ENCODE measurements around the gene GALNT2.

The GALNT2 gene

DNA sequence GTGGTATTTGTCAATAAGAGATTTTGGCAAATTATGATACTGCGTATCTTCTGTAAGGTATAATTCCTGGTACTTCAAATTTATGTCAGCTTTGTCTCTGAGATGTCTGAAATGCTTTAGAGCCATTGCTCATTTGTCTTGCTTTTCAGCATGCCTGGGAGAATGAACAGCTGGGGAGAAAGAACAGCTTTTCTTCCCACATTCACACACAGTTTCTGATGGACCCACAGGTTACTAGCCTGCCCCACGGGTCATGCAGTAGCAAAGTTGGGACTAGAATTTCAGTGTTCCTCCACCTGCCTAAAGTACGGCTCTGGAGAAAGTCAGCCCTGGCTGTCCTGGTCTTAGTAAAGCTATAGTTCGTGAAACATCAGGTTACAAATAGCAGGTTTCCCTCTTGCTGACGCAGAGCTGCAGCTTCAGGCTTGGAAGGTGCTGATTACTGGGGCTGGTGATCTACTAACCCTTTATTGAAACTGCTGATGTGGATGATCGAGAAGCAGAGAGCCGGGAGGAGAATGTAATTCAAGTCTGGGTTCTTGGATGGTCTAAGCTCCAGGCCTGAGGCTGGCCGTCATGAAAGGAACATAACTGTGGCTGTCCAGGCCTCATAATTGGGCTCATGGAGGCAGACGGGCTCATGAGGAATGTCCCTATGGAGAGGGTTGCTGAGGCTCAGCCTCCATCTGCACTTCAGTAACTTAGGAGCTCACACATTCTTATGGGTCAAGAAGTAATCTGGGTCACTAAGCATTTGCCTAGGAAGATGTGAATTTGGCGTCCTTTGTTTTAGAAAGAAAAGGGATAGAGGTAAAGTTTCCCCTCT lies 12.4 kb downstream of the GALNT2 start:
- H2AK5ac ChIP-seq (ENCODE audit: low read length), result no peak overlapping the region
- H3K9ac ChIP-seq (ENCODE audit: low read length), result no peak overlapping the region
- no CpG with 5 or more reads among the region's 10 CpGs for WGBS (ENCODE audit: extremely low coverage, insufficient coverage, insufficient read length)
- no peak overlapping the region for H3K23ac ChIP-seq (ENCODE audit: low read length)
- H3K79me2 ChIP-seq (ENCODE audit: control insufficient read depth, insufficient read depth, low read length, poor library complexity), result peaks cover 4% of the 10 kb centered on the region
- H2BK120ac ChIP-seq (ENCODE audit: insufficient read depth, low read length, poor library complexity), result no peak overlapping the region
- H3K79me1 ChIP-seq (ENCODE audit: low read length), result peaks cover 10% of the 10 kb centered on the region
- peaks cover 19 to 27% of the 10 kb centered on the region in 2 experiments for H3K4me1 ChIP-seq (ENCODE audit: control insufficient read depth in 1 of 2, insufficient read depth in 2 of 2, low read length in 2 of 2)
- no peak overlapping the region for H2BK12ac ChIP-seq (ENCODE audit: low read length)
- no peak overlapping the region for H3K4me2 ChIP-seq (ENCODE audit: low read length)
- H3K18ac ChIP-seq (ENCODE audit: low read length), result no peak overlapping the region
- no peak overlapping the region for H4K12ac ChIP-seq (ENCODE audit: low read depth, low read length)
- peaks cover 4 to 14% of the 10 kb centered on the region in 2 experiments for H3K36me3 ChIP-seq (ENCODE audit: control insufficient read depth in 1 of 2, insufficient read depth in 2 of 2, low read length in 2 of 2)
- H4K91ac ChIP-seq (ENCODE audit: low read depth, low read length), result no peak overlapping the region
- peak in 1 of 2 donors; percentile 28 for DNase-seq
- H3K4ac ChIP-seq (ENCODE audit: low read depth, low read length), result no peak overlapping the region
- peaks cover 5% of the 10 kb centered on the region for H3K9me3 ChIP-seq (ENCODE audit: insufficient read depth, low read depth, low read length)
- H4K8ac ChIP-seq (ENCODE audit: low read depth, low read length), result no peak overlapping the region
- H3K14ac ChIP-seq (ENCODE audit: low read length), result no peak overlapping the region
- no peak overlapping the region for H2AFZ ChIP-seq (ENCODE audit: insufficient read depth, low read length, poor library complexity)
- no peak overlapping the region for H2BK5ac ChIP-seq (ENCODE audit: low read depth, low read length, poor library complexity)
- peak overlapping the region; percentile 15 for H3K27ac ChIP-seq (ENCODE audit: low read depth, low read length)
- no peaks in the 10 kb centered on the region for H3K27me3 ChIP-seq (ENCODE audit: insufficient read depth, low read length)
- no peak overlapping the region for H3K4me3 ChIP-seq (ENCODE audit: low read depth, low read length)

DNA sequence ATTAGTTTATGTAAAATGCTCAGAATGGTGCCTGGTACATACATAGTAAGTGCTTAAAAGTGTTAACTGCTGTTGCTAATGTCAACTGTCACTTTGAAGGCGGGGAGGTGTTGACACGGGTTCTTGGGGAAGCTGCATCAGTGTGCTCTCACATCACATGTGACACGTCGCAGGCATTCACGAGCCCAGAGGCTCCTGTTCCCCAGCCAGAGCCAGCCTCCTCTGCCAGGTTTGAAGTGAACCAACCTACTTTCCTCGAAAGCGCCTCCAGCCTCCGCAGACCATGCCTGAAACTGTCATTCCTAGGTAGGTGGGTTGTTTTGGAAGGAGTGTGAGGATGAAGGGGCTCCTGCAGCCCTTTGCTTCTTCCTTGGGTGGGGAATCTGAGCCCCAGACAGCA lies 13.8 kb downstream of the GALNT2 start:
- no peak overlapping the region for H4K12ac ChIP-seq (ENCODE audit: low read depth, low read length)
- H2AK5ac ChIP-seq (ENCODE audit: low read length), result no peak overlapping the region
- H3K18ac ChIP-seq (ENCODE audit: low read length), result peak overlapping the region; percentile 14
- no peak overlapping the region for H3K4me2 ChIP-seq (ENCODE audit: low read length)
- no peak for DNase-seq
- no peak overlapping the region for H4K8ac ChIP-seq (ENCODE audit: low read depth, low read length)
- no peak overlapping the region for H3K23ac ChIP-seq (ENCODE audit: low read length)
- peaks cover 29 to 41% of the 10 kb centered on the region in 2 experiments for H3K4me1 ChIP-seq (ENCODE audit: control insufficient read depth in 1 of 2, insufficient read depth in 2 of 2, low read length in 2 of 2)
- no peak overlapping the region for H3K14ac ChIP-seq (ENCODE audit: low read length)
- no peak overlapping the region for H3K9ac ChIP-seq (ENCODE audit: low read length)
- H3K79me2 ChIP-seq (ENCODE audit: control insufficient read depth, insufficient read depth, low read length, poor library complexity), result peaks cover 5% of the 10 kb centered on the region
- peak overlapping the region; percentile 18 for H3K4ac ChIP-seq (ENCODE audit: low read depth, low read length)
- H3K4me3 ChIP-seq (ENCODE audit: low read depth, low read length), result no peak overlapping the region
- H3K27me3 ChIP-seq (ENCODE audit: insufficient read depth, low read length), result no peaks in the 10 kb centered on the region
- H3K9me3 ChIP-seq (ENCODE audit: insufficient read depth, low read depth, low read length), result peaks cover 5% of the 10 kb centered on the region
- H2AFZ ChIP-seq (ENCODE audit: insufficient read depth, low read length, poor library complexity), result no peak overlapping the region
- H4K91ac ChIP-seq (ENCODE audit: low read depth, low read length), result no peak overlapping the region
- no CpG with 5 or more reads among the region's 8 CpGs for WGBS (ENCODE audit: extremely low coverage, insufficient coverage, insufficient read length)
- no peak overlapping the region for H2BK12ac ChIP-seq (ENCODE audit: low read length)
- H3K79me1 ChIP-seq (ENCODE audit: low read length), result peaks cover 18% of the 10 kb centered on the region
- peaks cover 4 to 14% of the 10 kb centered on the region in 2 experiments for H3K36me3 ChIP-seq (ENCODE audit: control insufficient read depth in 1 of 2, insufficient read depth in 2 of 2, low read length in 2 of 2)
- H2BK5ac ChIP-seq (ENCODE audit: low read depth, low read length, poor library complexity), result no peak overlapping the region
- H2BK120ac ChIP-seq (ENCODE audit: insufficient read depth, low read length, poor library complexity), result no peak overlapping the region
- no peak overlapping the region for H3K27ac ChIP-seq (ENCODE audit: low read depth, low read length)

DNA sequence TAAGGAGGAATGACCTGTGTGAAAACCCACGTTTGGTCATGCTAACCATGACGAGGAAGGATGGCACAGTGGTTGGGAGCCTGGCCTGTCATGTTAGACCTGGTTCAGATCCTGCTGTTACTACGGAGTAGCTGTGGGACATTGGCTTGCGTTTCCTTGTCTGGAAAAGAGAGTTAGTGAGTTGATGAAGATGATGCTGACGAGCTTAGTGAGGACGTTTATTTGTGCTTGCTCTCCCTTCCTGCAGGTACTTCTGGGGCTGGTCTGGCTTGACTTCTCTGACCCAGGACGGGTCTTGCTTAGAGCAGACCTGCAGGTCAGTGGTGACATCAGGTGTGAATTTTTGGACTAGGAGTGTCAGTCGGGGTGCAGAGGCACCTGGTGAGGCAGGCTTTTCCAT lies 14.7 kb downstream of the GALNT2 start:
- H3K9me3 ChIP-seq (ENCODE audit: insufficient read depth, low read depth, low read length), result peaks cover 5% of the 10 kb centered on the region
- H3K4me2 ChIP-seq (ENCODE audit: low read length), result no peak overlapping the region
- H3K36me3 ChIP-seq (ENCODE audit: control insufficient read depth in 1 of 2, insufficient read depth in 2 of 2, low read length in 2 of 2), result peaks cover 4 to 10% of the 10 kb centered on the region in 2 experiments
- no peak for DNase-seq
- no peak overlapping the region for H3K14ac ChIP-seq (ENCODE audit: low read length)
- no peak overlapping the region for H2AFZ ChIP-seq (ENCODE audit: insufficient read depth, low read length, poor library complexity)
- no peak overlapping the region for H3K27ac ChIP-seq (ENCODE audit: low read depth, low read length)
- H3K9ac ChIP-seq (ENCODE audit: low read length), result no peak overlapping the region
- no peaks in the 10 kb centered on the region for H3K27me3 ChIP-seq (ENCODE audit: insufficient read depth, low read length)
- no peak overlapping the region for H3K23ac ChIP-seq (ENCODE audit: low read length)
- no peak overlapping the region for H2AK5ac ChIP-seq (ENCODE audit: low read length)
- H4K8ac ChIP-seq (ENCODE audit: low read depth, low read length), result no peak overlapping the region
- no peak overlapping the region for H4K12ac ChIP-seq (ENCODE audit: low read depth, low read length)
- peaks cover 36 to 49% of the 10 kb centered on the region in 2 experiments for H3K4me1 ChIP-seq (ENCODE audit: control insufficient read depth in 1 of 2, insufficient read depth in 2 of 2, low read length in 2 of 2)
- no peak overlapping the region for H3K4ac ChIP-seq (ENCODE audit: low read depth, low read length)
- no CpG with 5 or more reads among the region's 8 CpGs for WGBS (ENCODE audit: extremely low coverage, insufficient coverage, insufficient read length)
- no peak overlapping the region for H2BK12ac ChIP-seq (ENCODE audit: low read length)
- no peak overlapping the region for H3K4me3 ChIP-seq (ENCODE audit: low read depth, low read length)
- peaks cover 20% of the 10 kb centered on the region for H3K79me1 ChIP-seq (ENCODE audit: low read length)
- no peak overlapping the region for H3K18ac ChIP-seq (ENCODE audit: low read length)
- H3K79me2 ChIP-seq (ENCODE audit: control insufficient read depth, insufficient read depth, low read length, poor library complexity), result peaks cover 8% of the 10 kb centered on the region
- H2BK5ac ChIP-seq (ENCODE audit: low read depth, low read length, poor library complexity), result no peak overlapping the region
- H2BK120ac ChIP-seq (ENCODE audit: insufficient read depth, low read length, poor library complexity), result no peak overlapping the region
- no peak overlapping the region for H4K91ac ChIP-seq (ENCODE audit: low read depth, low read length)

DNA sequence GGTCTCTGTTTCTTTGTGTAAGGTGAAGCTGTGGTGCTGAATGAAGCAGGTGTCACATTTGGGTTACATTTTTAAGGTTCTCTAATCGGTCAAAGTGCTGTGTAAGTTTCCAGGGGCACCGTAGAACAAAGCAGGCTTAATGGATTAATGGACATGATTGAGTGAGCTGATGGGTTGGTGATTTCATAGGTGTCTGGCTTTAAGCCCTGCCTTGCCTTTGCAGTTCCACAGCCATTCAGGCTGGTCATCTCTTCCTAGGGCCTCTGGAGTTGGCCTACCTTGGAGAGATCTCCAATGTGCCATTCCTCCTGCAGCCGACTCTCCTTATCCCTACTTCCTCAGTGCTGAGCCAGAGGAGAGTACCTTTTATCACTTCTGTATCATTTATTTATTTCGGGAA lies 15.2 kb downstream of the GALNT2 start:
- H3K36me3 ChIP-seq (ENCODE audit: control insufficient read depth in 1 of 2, insufficient read depth in 2 of 2, low read length in 2 of 2), result peaks cover 4 to 10% of the 10 kb centered on the region in 2 experiments
- no peak overlapping the region for H3K18ac ChIP-seq (ENCODE audit: low read length)
- no peak overlapping the region for H3K14ac ChIP-seq (ENCODE audit: low read length)
- H3K23ac ChIP-seq (ENCODE audit: low read length), result no peak overlapping the region
- DNase-seq, result no peak
- H2BK12ac ChIP-seq (ENCODE audit: low read length), result no peak overlapping the region
- no CpG with 5 or more reads among the region's 4 CpGs for WGBS (ENCODE audit: extremely low coverage, insufficient coverage, insufficient read length)
- H3K9me3 ChIP-seq (ENCODE audit: insufficient read depth, low read depth, low read length), result peaks cover 5% of the 10 kb centered on the region
- no peak overlapping the region for H2BK120ac ChIP-seq (ENCODE audit: insufficient read depth, low read length, poor library complexity)
- H3K4ac ChIP-seq (ENCODE audit: low read depth, low read length), result no peak overlapping the region
- H4K8ac ChIP-seq (ENCODE audit: low read depth, low read length), result no peak overlapping the region
- H2AFZ ChIP-seq (ENCODE audit: insufficient read depth, low read length, poor library complexity), result no peak overlapping the region
- no peaks in the 10 kb centered on the region for H3K27me3 ChIP-seq (ENCODE audit: insufficient read depth, low read length)
- peaks cover 36 to 50% of the 10 kb centered on the region in 2 experiments for H3K4me1 ChIP-seq (ENCODE audit: control insufficient read depth in 1 of 2, insufficient read depth in 2 of 2, low read length in 2 of 2)
- H2BK5ac ChIP-seq (ENCODE audit: low read depth, low read length, poor library complexity), result no peak overlapping the region
- peaks cover 22% of the 10 kb centered on the region for H3K79me1 ChIP-seq (ENCODE audit: low read length)
- H3K27ac ChIP-seq (ENCODE audit: low read depth, low read length), result no peak overlapping the region
- H4K91ac ChIP-seq (ENCODE audit: low read depth, low read length), result no peak overlapping the region
- no peak overlapping the region for H3K9ac ChIP-seq (ENCODE audit: low read length)
- no peak overlapping the region for H2AK5ac ChIP-seq (ENCODE audit: low read length)
- no peak overlapping the region for H3K4me2 ChIP-seq (ENCODE audit: low read length)
- H4K12ac ChIP-seq (ENCODE audit: low read depth, low read length), result no peak overlapping the region
- peaks cover 10% of the 10 kb centered on the region for H3K79me2 ChIP-seq (ENCODE audit: control insufficient read depth, insufficient read depth, low read length, poor library complexity)
- no peak overlapping the region for H3K4me3 ChIP-seq (ENCODE audit: low read depth, low read length)

Measured in trophoblast cell (in vitro differentiated cells and primary cell).